HepG2 (cell line): Measurements from ENCODE around the gene FOSB. TPM values are rescaled to one million over a fixed set of nuclear protein-coding genes. Genes with fewer than 3 reads are reported as not detected.

Experiments used
- ATAC-seq: fragments of 200-7000 bp; cut with Tn5 transposase; 3 replicates; pipeline ENCODE4 v1.9.1; 2020; ENCODE audit warnings: mild to moderate bottlenecking, moderate library complexity
- BruUV-seq: library from RNA; stranded (reverse); fragments of 400-500 nt; replicated peaks from 2 replicates; lab custom pipeline; 2021; lab: Mats Ljungman, UMichigan
- CTCF ChIA-PET: fragments of 300-600 bp; formaldehyde crosslinking; extraction: SDS; loops from one replicate; lab custom pipeline; 2021; ENCODE audit warnings: low total read pairs, inconsistent platforms, low intra/inter-chr PET ratio; lab: Yijun Ruan, JAX
- POLR2A ChIA-PET: fragments of 350-600 bp; sonication (Branson Sonifier 250); formaldehyde crosslinking; loops from one replicate; lab custom pipeline; 2020; ENCODE audit warnings: antibody characterized with exemption, inconsistent platforms; lab: Yijun Ruan, JAX
- DNase-seq: peaks from one replicate; pipeline ENCODE4 v3.0.0-alpha.2; 2015; ENCODE audit warnings: low spot score
- FAIRE-seq: peaks from 3 replicates; lab custom pipeline; 2011; peaks lifted over from hg19 to GRCh38; lab: Jason Lieb, UNC
- H2AFZ ChIP-seq: one replicate; pipeline ENCODE4 v1.6.1; 2011; ENCODE audit warnings: low read length, inconsistent platforms
- H3K27ac ChIP-seq: fragments of 300-600 bp; 3 replicates; pipeline ENCODE4 v1.8.0; 2011; ENCODE audit warnings: mixed run types, mild to moderate bottlenecking, mixed read lengths, low read length, inconsistent platforms; ENCODE audit not compliant: insufficient read depth; ENCODE audit errors: extremely low read length
- H3K27me3 ChIP-seq, 2 experiments: fragments of 200-600 bp in 1 of 2; 2 replicates in 1 of 2; 3 replicates in 1 of 2; pipeline versions ENCODE4 v1.6.0 to v1.8.0; 2011; ENCODE audit warnings: low read length in 2 of 2, mild to moderate bottlenecking in 2 of 2, moderate library complexity in 2 of 2, inconsistent platforms in 1 of 2; ENCODE audit not compliant: insufficient read depth in 2 of 2, control insufficient read depth in 1 of 2
- H3K36me3 ChIP-seq, 2 experiments: fragments of 200-600 bp in 1 of 2; replicated peaks in 1 of 2; 2 replicates in 1 of 2; 3 replicates in 1 of 2; pipeline versions ENCODE4 v1.5.1 to v1.8.0; 2011; ENCODE audit warnings: low read length in 2 of 2, inconsistent platforms in 1 of 2; ENCODE audit not compliant: insufficient read depth in 2 of 2, control insufficient read depth in 1 of 2
- H3K4me1 ChIP-seq: 2 replicates; pipeline ENCODE4 v1.5.1; 2012; ENCODE audit warnings: low read length, inconsistent platforms; ENCODE audit not compliant: insufficient read depth
- H3K4me2 ChIP-seq: 2 replicates; pipeline ENCODE4 v1.6.0; 2011; ENCODE audit warnings: low read depth, low read length, inconsistent platforms
- H3K4me3 ChIP-seq, 3 experiments: fragments of 200-600 bp in 1 of 3; sonication (generic), shearing (Covaris generic) in 1 of 3; replicated peaks in 1 of 3; 2 replicates each; pipeline ENCODE4 v1.5.1; 2011 to 2016; ENCODE audit warnings: low read length in 3 of 3, inconsistent platforms in 2 of 3, low read depth in 2 of 3, mild to moderate bottlenecking in 2 of 3, control low read depth in 1 of 3, mixed read lengths in 1 of 3; ENCODE audit not compliant: insufficient read depth in 1 of 3
- H3K79me2 ChIP-seq: one replicate; pipeline ENCODE4 v1.6.1; 2011; ENCODE audit warnings: low read length, inconsistent platforms; ENCODE audit not compliant: insufficient read depth
- H3K9ac ChIP-seq: 2 replicates; pipeline ENCODE4 v1.6.0; 2011; ENCODE audit warnings: mild to moderate bottlenecking, low read depth, low read length, inconsistent platforms; ENCODE audit not compliant: insufficient read depth
- H3K9me3 ChIP-seq: 2 replicates; pipeline ENCODE4 v1.5.1; 2012; ENCODE audit warnings: mild to moderate bottlenecking, low read length
- H4K20me1 ChIP-seq: 2 replicates; pipeline ENCODE4 v1.6.0; 2011; ENCODE audit warnings: inconsistent platforms, mild to moderate bottlenecking, low read length, moderate library complexity; ENCODE audit not compliant: insufficient read depth
- MIER2 ChIP-seq: IDR thresholded peaks from 2 replicates; pipeline ENCODE4 v1.6.1; 2016; ENCODE audit warnings: missing biosample characterization, missing genetic modification reagents
- NFKB2 ChIP-seq: sonication (generic); formaldehyde crosslinking; IDR thresholded peaks from 2 replicates; pipeline ENCODE4 v1.4.0; 2020; ENCODE audit warnings: missing genetic modification reagents, borderline replicate concordance
- XRCC5 ChIP-seq: fragments of 200-400 bp; formaldehyde crosslinking; optimal IDR thresholded peaks from 2 replicates; pipeline ENCODE3; 2017; ENCODE audit warnings: mild to moderate bottlenecking, low read length
- ZNF121 ChIP-seq: sonication (generic); formaldehyde crosslinking; IDR thresholded peaks from 2 replicates; pipeline ENCODE4 v1.5.0; 2020; ENCODE audit warnings: mild to moderate bottlenecking, missing genetic modification reagents
- ZNF432 ChIP-seq: sonication (generic); formaldehyde crosslinking; IDR thresholded peaks from 2 replicates; pipeline ENCODE4 v1.5.0; 2020; ENCODE audit warnings: missing genetic modification reagents, mild to moderate bottlenecking, borderline replicate concordance
- ZNF891 ChIP-seq: sonication (generic); formaldehyde crosslinking; IDR thresholded peaks from 2 replicates; pipeline ENCODE4 v1.5.0; 2020; ENCODE audit warnings: mild to moderate bottlenecking, missing genetic modification reagents
- WGBS: methylation state at CpG from one replicate; pipeline ENCODE4 v1.1.6; 2017; ENCODE audit warnings: low lambda C conversion rate; 5-methylcytosine and 5-hydroxymethylcytosine counted together
- in situ Hi-C: cut with HindIII; loops from 2 replicates; pipeline ENCODE4 v1.10.0; 2017; ENCODE audit warnings: low pct_unique_long_range_greater_than_20kb; ENCODE audit not compliant: extremely low pct_ligation_motif_present
- intact Hi-C: fragments of 100-400 bp; cut with micrococcal nuclease; formaldehyde crosslinking; loops from one replicate; pipeline ENCODE4 v1.10.0; 2022; ENCODE audit not compliant: unreplicated experiment
- polyA plus RNA-seq, 8 experiments: library from polyadenylated mRNA; depleted of rRNA in 3 of 8; stranded (reverse) in 7 of 8; unstranded in 1 of 8; fragments of >200 nt; fragmentation: Illumina TruSeq in 4 of 8; extraction: Trizol in 4 of 8; gene quantifications; 2 replicates each; pipeline versions ENCODE4 v1.2.1 to v1.2.3, GENCODE V29; 2011 to 2016; ENCODE audit warnings: low read depth in 4 of 8, missing spikeins in 1 of 8, mixed read lengths in 1 of 8; ENCODE audit not compliant: insufficient read depth in 1 of 8
- total RNA-seq, 5 experiments: library from RNA; depleted of rRNA; stranded (reverse); fragments of >200 nt; fragmentation: Illumina TruSeq; extraction: Trizol; gene quantifications; 2 replicates each; pipeline ENCODE4 v1.2.3, GENCODE V29; 2016; ENCODE audit warnings: low read depth in 1 of 5
- TF ChIP-seq, protein P1 (sequence below): sonication (generic); formaldehyde crosslinking; IDR thresholded peaks from 2 replicates; pipeline ENCODE4 v1.5.1; 2020; ENCODE audit warnings: mild to moderate bottlenecking, missing genetic modification reagents, borderline replicate concordance

The FOSB gene
- total and polyA plus RNA-seq, 2 of the 13 experiments (the other 11 are each of a cell fraction or from before 2014, with no cell fraction given): 2.8 to 6.0 TPM

DNA sequence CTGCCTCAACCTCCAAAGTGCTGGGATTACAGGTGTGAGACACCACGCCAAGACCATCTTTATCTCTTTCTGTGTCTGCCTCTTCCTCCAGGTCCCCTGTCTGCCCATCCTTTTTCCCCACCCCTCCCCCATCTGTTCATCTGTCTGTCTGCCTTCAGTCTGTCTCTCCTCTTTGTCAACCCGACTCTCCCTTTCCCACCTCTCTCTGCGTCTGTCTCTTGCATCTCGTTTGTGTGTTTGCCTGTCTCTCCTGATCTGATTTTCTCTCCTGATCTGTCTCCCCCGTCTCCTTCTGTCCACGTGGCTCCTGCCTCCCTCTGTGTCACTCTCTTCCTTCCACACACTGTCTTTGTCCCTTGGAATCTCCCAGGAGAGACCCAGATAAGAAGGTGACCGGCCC lies 49.4 kb downstream of the FOSB start:
- Histone ChIP-seq H3K36me3 (peaks cover 21 to 34% of the 10 kb centered on the region in 2 experiments; a peak in 4 of 5 replicates), H3K4me2 (no peak overlapping the region), H3K9ac (no peak overlapping the region), H4K20me1 (peaks cover 5% of the 10 kb centered on the region), H3K27ac (no peak overlapping the region), H2AFZ (no peak overlapping the region), H3K4me3 (no peak overlapping the region), H3K4me1 (peaks cover 62% of the 10 kb centered on the region)
- no TSS peak for BruUV-seq
- in situ Hi-C loops: no loop called here
- no peak for ATAC-seq
- TF ChIP-seq MIER2 (CRISPR knock-in tag) (no peak), ZNF121 (CRISPR knock-in tag) (no peak), ZNF432 (no peak), XRCC5 (no peak), NFKB2 (CRISPR knock-in tag) (no peak)
- TF ChIP-seq, all 625 proteins: peak for 0
- DNase-seq: no peak
- no peak for FAIRE-seq
- intact Hi-C loops: no loop called here
- Histone ChIP-seq H3K79me2 (peaks cover 21% of the 10 kb centered on the region), H3K9me3 (no peaks in the 10 kb centered on the region), H3K27me3 (no peaks in the 10 kb centered on the region)
- WGBS: 80% methylated on average over 7 of the region's 7 CpGs
- ChIA-PET CTCF (no interaction called here), POLR2A (interaction anchor here (1.0 kb wide), 1 partner anchor 67 kb away, joined by 3 read pairs; no protein-coding TSS in a partner anchor)

DNA sequence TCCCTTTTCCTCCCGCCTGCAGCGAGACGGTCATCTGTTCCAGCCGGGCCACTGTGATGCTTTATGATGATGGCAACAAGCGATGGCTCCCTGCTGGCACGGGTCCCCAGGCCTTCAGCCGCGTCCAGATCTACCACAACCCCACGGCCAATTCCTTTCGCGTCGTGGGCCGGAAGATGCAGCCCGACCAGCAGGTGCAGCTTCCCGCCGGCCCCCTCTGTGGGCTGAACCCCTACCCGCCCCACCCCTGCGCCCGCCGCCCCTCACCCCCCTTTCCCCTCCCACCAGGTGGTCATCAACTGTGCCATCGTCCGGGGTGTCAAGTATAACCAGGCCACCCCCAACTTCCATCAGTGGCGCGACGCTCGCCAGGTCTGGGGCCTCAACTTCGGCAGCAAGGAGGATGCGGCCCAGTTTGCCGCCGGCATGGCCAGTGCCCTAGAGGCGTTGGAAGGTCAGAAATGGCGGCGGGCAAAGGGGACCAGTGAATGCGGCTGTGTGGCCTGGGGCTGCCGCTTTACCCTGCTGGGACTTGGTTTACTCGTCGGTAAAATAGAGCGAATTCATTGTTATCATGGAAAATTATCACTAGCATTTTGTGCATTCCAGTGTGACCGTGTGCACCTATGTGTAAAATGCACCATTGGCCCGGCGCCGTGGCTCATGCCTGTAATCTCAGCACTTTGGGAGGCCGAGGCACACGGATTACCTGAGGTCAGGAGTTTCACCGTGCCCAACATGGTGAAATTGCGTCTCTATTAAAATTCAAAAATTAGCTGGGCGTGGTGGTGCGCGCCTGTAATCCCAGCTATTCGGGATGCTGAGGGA lies 50.1 kb downstream of the FOSB start:
- 93% methylated on average over 50 of the region's 50 CpGs for WGBS
- Histone ChIP-seq H3K9me3 (no peaks in the 10 kb centered on the region), H3K27me3 (no peaks in the 10 kb centered on the region), H4K20me1 (peaks cover 5% of the 10 kb centered on the region), H3K4me2 (peak overlapping the region; percentile 18; the same call in 1 of the 2 replicates), H3K4me3 (no peak overlapping the region), H3K36me3 (peaks cover 21 to 40% of the 10 kb centered on the region in 2 experiments; a peak in 4 of 5 replicates), H3K4me1 (peaks cover 56% of the 10 kb centered on the region), H3K9ac (no peak overlapping the region), H3K27ac (peak overlapping the region; percentile 43), H3K79me2 (peaks cover 19% of the 10 kb centered on the region), H2AFZ (no peak overlapping the region)
- DNase-seq: no peak
- ATAC-seq: no peak
- POLR2A ChIA-PET: no interaction called here
- CTCF ChIA-PET: no interaction called here
- no peak for FAIRE-seq
- BruUV-seq: no TSS peak
- in situ Hi-C loops: no loop called here
- intact Hi-C loops: no loop called here
- 0 out of 2 replicates have a peak, but pooled peaks have one; percentile 38 for TF ChIP-seq ZNF891 (CRISPR knock-in tag)
- TF ChIP-seq, protein P1, sequence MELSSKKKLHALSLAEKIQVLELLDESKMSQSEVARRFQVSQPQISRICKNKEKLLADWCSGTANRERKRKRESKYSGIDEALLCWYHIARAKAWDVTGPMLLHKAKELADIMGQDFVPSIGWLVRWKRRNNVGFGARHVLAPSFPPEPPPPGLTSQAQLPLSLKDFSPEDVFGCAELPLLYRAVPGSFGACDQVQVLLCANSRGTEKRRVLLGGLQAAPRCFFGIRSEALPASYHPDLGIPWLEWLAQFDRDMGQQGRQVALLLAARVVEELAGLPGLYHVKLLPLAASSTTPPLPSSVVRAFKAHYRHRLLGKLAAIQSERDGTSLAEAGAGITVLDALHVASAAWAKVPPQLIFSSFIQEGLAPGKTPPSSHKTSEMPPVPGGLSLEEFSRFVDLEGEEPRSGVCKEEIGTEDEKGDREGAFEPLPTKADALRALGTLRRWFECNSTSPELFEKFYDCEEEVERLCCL (CRISPR knock-in tag): no peak
